MM.1S (cell line): ENCODE measurements around the gene TULP4.
"Not testable (repeated sequence)": the region's sequence is repeated elsewhere in the genome, so short reads cannot be mapped to it uniquely, and the experiment has no call there.

Experiments
- DNase-seq: peaks from one replicate; pipeline ENCODE4 v3.0.0-alpha.2; 2015
- H2AFZ ChIP-seq: fragments of 300-600 bp; sonication (generic); 2 replicates; pipeline ENCODE4 v1.6.0; 2016; ENCODE audit warnings: antibody characterized with exemption, low read length
- H3F3A ChIP-seq: fragments of 300-600 bp; sonication (generic); 2 replicates; pipeline ENCODE4 v1.6.1; 2016; ENCODE audit warnings: mild to moderate bottlenecking, antibody characterized with exemption, low read length, moderate library complexity, mixed read lengths; ENCODE audit not compliant: insufficient read depth
- H3K27ac ChIP-seq: fragments of 300-600 bp; sonication (generic); 2 replicates; pipeline ENCODE4 v1.5.1; 2016; ENCODE audit warnings: mild to moderate bottlenecking, low read length
- H3K27me3 ChIP-seq: fragments of 300-600 bp; sonication (generic); replicated peaks from 2 replicates; pipeline ENCODE4 v1.6.0; 2016; ENCODE audit warnings: low read length; ENCODE audit not compliant: insufficient read depth
- H3K36me3 ChIP-seq: fragments of 300-600 bp; sonication (generic); replicated peaks from 2 replicates; pipeline ENCODE4 v1.6.1; 2016; ENCODE audit warnings: mild to moderate bottlenecking, low read length, mixed read lengths; ENCODE audit not compliant: insufficient read depth
- H3K4me1 ChIP-seq: fragments of 300-600 bp; sonication (generic); 2 replicates; pipeline ENCODE4 v1.6.1; 2016; ENCODE audit warnings: low read length, mixed read lengths
- H3K4me2 ChIP-seq: fragments of 300-600 bp; sonication (generic); 2 replicates; pipeline ENCODE4 v1.6.0; 2016; ENCODE audit warnings: low read depth, low read length
- H3K4me3 ChIP-seq: fragments of 300-600 bp; sonication (generic); 2 replicates; pipeline ENCODE4 v1.5.1; 2016; ENCODE audit warnings: low read length, mixed read lengths
- H3K79me2 ChIP-seq: fragments of 300-600 bp; sonication (generic); 2 replicates; pipeline ENCODE4 v1.6.1; 2016; ENCODE audit warnings: mixed run types, low read length, mixed read lengths
- H3K9ac ChIP-seq: fragments of 300-600 bp; sonication (generic); 2 replicates; pipeline ENCODE4 v1.6.1; 2016; ENCODE audit warnings: low read length, mixed read lengths
- H3K9me2 ChIP-seq: fragments of 300-600 bp; sonication (generic); replicated peaks from 2 replicates; pipeline ENCODE4 v1.6.1; 2016; ENCODE audit warnings: mild to moderate bottlenecking, low read length, mixed read lengths; ENCODE audit not compliant: insufficient read depth
- H3K9me3 ChIP-seq: fragments of 300-600 bp; sonication (generic); replicated peaks from 2 replicates; pipeline ENCODE4 v1.6.1; 2016; ENCODE audit warnings: mild to moderate bottlenecking, low read length, mixed read lengths; ENCODE audit not compliant: insufficient read depth
- H4K20me1 ChIP-seq: fragments of 300-600 bp; sonication (generic); 2 replicates; pipeline ENCODE4 v1.6.1; 2016; ENCODE audit warnings: mild to moderate bottlenecking, low read length, moderate library complexity, mixed read lengths; ENCODE audit not compliant: insufficient read depth
- CTCF ChIP-seq: fragments of 300-600 bp; sonication (generic); IDR thresholded peaks from 2 replicates; pipeline ENCODE4 v1.5.1; 2016; ENCODE audit warnings: antibody characterized with exemption, low read length, mixed read lengths
- EZH2 ChIP-seq: fragments of 300-600 bp; sonication (generic); optimal IDR thresholded peaks from 2 replicates; pipeline ENCODE3; 2017; ENCODE audit warnings: low read depth, mild to moderate bottlenecking, antibody characterized with exemption, low read length, mixed read lengths
- EZH2phosphoT487 ChIP-seq: fragments of 300-600 bp; sonication (generic); IDR thresholded peaks from 2 replicates; pipeline ENCODE4 v1.6.1; 2018; ENCODE audit warnings: antibody characterized with exemption, low read length

TULP4 gene

GRCh38 chr6:158475344-158476302 is 163.4 kb downstream of the TULP4 start:
- no peak overlapping the region for H3K9ac ChIP-seq
- no peaks in the 10 kb centered on the region for H3K79me2 ChIP-seq
- no peaks in the 10 kb centered on the region for H3K27me3 ChIP-seq
- H2AFZ ChIP-seq: no peak overlapping the region
- H3K9me2 ChIP-seq: no peaks in the 10 kb centered on the region
- H3K4me2 ChIP-seq: no peak overlapping the region
- no peak for DNase-seq
- H3K27ac ChIP-seq: no peak overlapping the region
- H3K4me3 ChIP-seq: no peak overlapping the region
- no peaks in the 10 kb centered on the region for H4K20me1 ChIP-seq
- H3K4me1 ChIP-seq: no peaks in the 10 kb centered on the region
- H3K36me3 ChIP-seq: no peaks in the 10 kb centered on the region
- no peak for TF ChIP-seq CTCF
- TF ChIP-seq EZH2phosphoT487: no peak
- TF ChIP-seq EZH2: no peak
- H3K9me3 ChIP-seq: no peaks in the 10 kb centered on the region
- H3F3A ChIP-seq: no peaks in the 10 kb centered on the region

- Histone ChIP-seq H4K20me1 (no peaks in the 10 kb centered on the region), H2AFZ (no peak overlapping the region), H3K4me1 (no peaks in the 10 kb centered on the region), H3K9me2 (no peaks in the 10 kb centered on the region), H3K27ac (no peak overlapping the region), H3K79me2 (no peaks in the 10 kb centered on the region), H3K9me3 (no peaks in the 10 kb centered on the region), H3K36me3 (no peaks in the 10 kb centered on the region), H3K27me3 (no peaks in the 10 kb centered on the region), H3F3A (no peaks in the 10 kb centered on the region), H3K4me2 (no peak overlapping the region), H3K4me3 (no peak overlapping the region), H3K9ac (no peak overlapping the region)
- TF ChIP-seq EZH2phosphoT487 (no peak), CTCF (no peak), EZH2 (no peak)
- DNase-seq: no peak
Observed at GRCh38 chr6:158476389-158476788, 164.1 kb downstream of the TULP4 start.

GRCh38 chr6:158477722-158478121 is 165.5 kb downstream of the TULP4 start:
- DNase-seq, H3F3A ChIP-seq, H4K20me1 ChIP-seq, H3K9me3 ChIP-seq, H3K9me2 ChIP-seq, H3K4me2 ChIP-seq, H3K79me2 ChIP-seq, H2AFZ ChIP-seq, H3K4me3 ChIP-seq, H3K9ac ChIP-seq, H3K36me3 ChIP-seq, H3K4me1 ChIP-seq, H3K27ac ChIP-seq, H3K27me3 ChIP-seq: not testable (repeated sequence)

GRCh38 chr6:158480989-158481388 is 168.7 kb downstream of the TULP4 start:
- H3K79me2 ChIP-seq: no peaks in the 10 kb centered on the region
- H3K9ac ChIP-seq: no peak overlapping the region
- no peak overlapping the region for H3K27ac ChIP-seq
- H3F3A ChIP-seq: no peaks in the 10 kb centered on the region
- no peaks in the 10 kb centered on the region for H4K20me1 ChIP-seq
- H3K36me3 ChIP-seq: no peaks in the 10 kb centered on the region
- H3K4me3 ChIP-seq: no peak overlapping the region
- no peaks in the 10 kb centered on the region for H3K9me3 ChIP-seq
- TF ChIP-seq CTCF (no peak), EZH2phosphoT487 (no peak)
- H3K27me3 ChIP-seq: no peaks in the 10 kb centered on the region
- H3K4me2 ChIP-seq: no peak overlapping the region
- no peak overlapping the region for H2AFZ ChIP-seq
- no peaks in the 10 kb centered on the region for H3K9me2 ChIP-seq
- no peak for DNase-seq
- no peaks in the 10 kb centered on the region for H3K4me1 ChIP-seq
